ENCODE measurements around the gene KRT77.
"Not testable (repeated sequence)": the region's sequence is repeated elsewhere in the genome, so short reads cannot be mapped to it uniquely, and the experiment has no call there.

The KRT77 gene

DNA sequence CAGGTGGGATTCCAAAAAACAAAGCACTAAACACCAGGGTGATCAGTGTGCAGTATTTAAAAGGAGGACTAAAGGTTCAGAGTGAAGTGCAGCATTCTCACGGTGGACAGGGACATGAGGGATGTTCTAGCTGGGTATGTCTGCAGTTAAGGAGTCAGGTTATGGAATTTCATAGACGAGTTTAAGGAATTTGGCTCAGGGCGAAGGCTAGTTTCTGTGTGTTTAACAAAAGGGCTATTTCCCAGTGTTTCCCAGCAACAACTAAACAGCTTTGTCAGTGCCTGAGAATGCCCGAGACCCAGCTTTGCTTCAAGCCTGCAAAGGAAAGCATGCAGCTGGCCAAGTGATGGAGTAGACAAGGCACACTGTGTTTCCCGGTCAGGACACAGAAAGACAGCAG is 30.1 kb downstream of the KRT77 start:
- TF ChIP-seq, protein P1, sequence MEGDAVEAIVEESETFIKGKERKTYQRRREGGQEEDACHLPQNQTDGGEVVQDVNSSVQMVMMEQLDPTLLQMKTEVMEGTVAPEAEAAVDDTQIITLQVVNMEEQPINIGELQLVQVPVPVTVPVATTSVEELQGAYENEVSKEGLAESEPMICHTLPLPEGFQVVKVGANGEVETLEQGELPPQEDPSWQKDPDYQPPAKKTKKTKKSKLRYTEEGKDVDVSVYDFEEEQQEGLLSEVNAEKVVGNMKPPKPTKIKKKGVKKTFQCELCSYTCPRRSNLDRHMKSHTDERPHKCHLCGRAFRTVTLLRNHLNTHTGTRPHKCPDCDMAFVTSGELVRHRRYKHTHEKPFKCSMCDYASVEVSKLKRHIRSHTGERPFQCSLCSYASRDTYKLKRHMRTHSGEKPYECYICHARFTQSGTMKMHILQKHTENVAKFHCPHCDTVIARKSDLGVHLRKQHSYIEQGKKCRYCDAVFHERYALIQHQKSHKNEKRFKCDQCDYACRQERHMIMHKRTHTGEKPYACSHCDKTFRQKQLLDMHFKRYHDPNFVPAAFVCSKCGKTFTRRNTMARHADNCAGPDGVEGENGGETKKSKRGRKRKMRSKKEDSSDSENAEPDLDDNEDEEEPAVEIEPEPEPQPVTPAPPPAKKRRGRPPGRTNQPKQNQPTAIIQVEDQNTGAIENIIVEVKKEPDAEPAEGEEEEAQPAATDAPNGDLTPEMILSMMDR (IDR thresholded peaks at IDR 0.05; ENCODE audit: borderline replicate concordance, control extremely low read depth, extremely low read depth, insufficient read depth, missing control alignments), result no peak

DNA sequence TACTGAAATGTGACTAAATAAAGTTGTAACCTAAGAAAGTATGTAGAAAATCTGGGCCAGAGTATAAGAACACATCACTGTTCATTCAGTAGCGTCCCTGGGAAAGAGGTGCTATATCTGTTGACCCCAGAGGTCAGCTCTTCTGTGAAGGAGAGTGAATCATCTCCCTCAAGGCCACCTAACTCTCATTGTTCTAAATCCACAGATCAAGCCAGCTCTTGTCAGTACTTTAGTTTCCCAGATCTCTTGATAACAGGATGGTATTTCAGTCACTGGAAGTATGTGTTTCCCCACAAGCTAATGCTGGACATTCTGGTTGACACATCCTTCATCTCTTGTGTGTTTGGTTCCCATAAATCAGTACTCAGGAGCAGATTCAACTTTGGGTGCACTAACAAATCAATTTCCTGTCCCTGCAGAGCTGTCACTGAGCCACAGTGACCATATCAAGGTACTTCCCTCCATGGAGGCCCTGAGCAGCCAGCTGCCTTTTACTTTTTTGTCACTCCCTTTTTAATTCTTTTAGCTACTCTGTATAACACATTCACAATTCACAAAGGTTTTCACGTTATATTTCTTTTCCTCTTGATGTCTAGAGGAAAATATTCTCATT is 30.9 kb downstream of the KRT77 start:
- in situ Hi-C loops (cut with MboI; ENCODE audit: low sequenced_read_pairs, unreplicated experiment), result no loop called here
- DNase-seq (ENCODE audit: low spot score), result no peak
- TF ChIP-seq, protein P1 (IDR thresholded peaks at IDR 0.05; ENCODE audit: borderline replicate concordance, control extremely low read depth, extremely low read depth, insufficient read depth, missing control alignments), result no peak

More for the DNA sequence above, 30.1 kb downstream of the KRT77 start:
- in situ Hi-C loops (cut with MboI; ENCODE audit: low sequenced_read_pairs, unreplicated experiment), result no loop called here
- no peak for DNase-seq (ENCODE audit: low spot score)

DNA sequence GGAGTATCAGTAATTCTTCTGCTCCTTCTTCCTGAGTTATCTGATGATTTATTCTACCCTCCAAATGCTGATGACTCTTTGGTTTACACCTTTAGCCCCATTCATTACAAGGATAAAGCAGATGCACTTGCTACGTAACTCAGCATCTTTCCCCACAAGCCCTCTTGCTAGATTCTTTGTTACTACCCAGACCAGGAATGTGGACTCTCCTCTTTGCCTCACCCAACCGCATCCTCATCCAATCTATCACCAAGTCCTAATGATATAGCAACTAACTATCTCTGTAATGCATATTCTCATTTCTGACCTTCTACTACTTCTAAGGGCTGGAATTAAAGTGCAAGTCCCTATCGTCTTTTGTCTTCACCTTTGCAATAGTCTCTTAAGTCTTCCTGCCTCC is 32.4 kb downstream of the KRT77 start:
- in situ Hi-C loops (cut with MboI; ENCODE audit: low sequenced_read_pairs, unreplicated experiment), result no loop called here
- DNase-seq (ENCODE audit: low spot score), result no peak
- TF ChIP-seq, protein P1 (IDR thresholded peaks at IDR 0.05; ENCODE audit: borderline replicate concordance, control extremely low read depth, extremely low read depth, insufficient read depth, missing control alignments), result no peak

DNA sequence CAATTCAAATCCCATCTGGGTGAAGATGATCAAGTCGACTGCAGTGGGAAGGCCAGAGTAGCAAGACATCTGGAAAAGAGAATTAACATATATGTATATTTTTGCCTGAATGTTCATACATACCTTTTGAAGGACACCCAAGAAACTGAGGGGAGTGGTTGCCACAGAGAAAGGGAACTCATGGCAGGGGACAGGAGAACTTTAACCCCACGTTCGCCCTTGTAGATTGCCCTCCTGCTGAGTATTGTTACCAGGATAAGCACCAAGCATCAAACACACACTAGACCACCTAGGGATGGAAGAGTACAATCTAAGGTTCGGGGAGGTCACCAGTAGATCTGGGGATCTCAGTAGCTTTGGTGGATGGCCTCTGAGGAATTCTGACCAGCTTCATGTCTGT is 32.8 kb downstream of the KRT77 start:
- no peak for DNase-seq (ENCODE audit: low spot score)
- in situ Hi-C loops (cut with MboI; ENCODE audit: low sequenced_read_pairs, unreplicated experiment), result no loop called here
- TF ChIP-seq, protein P1 (IDR thresholded peaks at IDR 0.05; ENCODE audit: borderline replicate concordance, control extremely low read depth, extremely low read depth, insufficient read depth, missing control alignments), result no peak

DNA sequence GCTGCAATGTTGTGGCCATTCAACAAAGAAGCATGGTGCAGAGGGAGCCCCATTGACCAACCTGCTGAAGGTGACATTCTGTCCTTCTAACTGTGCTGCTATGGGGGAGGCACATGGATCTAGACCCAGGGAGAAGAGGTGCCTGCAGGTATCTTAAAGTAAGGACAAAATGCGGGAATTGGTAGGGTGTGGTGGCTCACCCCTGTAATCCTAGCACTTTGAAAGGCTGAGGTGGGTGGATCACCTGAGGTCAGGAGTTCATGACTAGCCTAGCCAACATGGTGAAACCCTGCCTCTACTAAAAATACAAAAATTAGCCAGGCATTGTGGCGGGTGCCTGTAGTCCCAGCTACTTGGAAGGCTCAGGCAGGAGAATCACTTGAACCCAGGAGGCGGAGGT is 33.4 kb downstream of the KRT77 start:
- in situ Hi-C loops (cut with MboI; ENCODE audit: low sequenced_read_pairs, unreplicated experiment); DNase-seq (ENCODE audit: low spot score): not testable (repeated sequence)

DNA sequence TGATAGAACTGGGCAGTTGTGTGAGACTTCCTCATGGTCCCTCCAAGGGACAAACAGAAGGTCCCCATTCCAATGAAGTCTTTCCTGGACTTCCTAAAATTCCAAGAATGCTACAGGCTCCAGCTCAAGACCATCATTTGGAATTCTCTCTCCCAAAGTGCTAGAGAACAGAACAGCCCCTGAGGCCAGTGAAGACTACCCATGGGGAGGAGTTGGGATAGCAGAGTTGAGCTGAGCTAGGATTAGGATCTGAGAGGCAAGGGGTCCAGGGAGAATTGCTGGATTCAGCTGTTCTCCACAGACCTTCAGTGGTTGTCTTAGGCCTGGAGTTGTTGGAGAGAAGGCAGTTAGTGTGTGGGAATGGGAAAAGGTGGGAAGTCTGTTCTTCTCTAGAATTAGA is 33.9 kb downstream of the KRT77 start:
- TF ChIP-seq, protein P1 (IDR thresholded peaks at IDR 0.05; ENCODE audit: borderline replicate concordance, control extremely low read depth, extremely low read depth, insufficient read depth, missing control alignments), result no peak
- in situ Hi-C loops (cut with MboI; ENCODE audit: low sequenced_read_pairs, unreplicated experiment), result no loop called here
- DNase-seq (ENCODE audit: low spot score), result no peak

DNA sequence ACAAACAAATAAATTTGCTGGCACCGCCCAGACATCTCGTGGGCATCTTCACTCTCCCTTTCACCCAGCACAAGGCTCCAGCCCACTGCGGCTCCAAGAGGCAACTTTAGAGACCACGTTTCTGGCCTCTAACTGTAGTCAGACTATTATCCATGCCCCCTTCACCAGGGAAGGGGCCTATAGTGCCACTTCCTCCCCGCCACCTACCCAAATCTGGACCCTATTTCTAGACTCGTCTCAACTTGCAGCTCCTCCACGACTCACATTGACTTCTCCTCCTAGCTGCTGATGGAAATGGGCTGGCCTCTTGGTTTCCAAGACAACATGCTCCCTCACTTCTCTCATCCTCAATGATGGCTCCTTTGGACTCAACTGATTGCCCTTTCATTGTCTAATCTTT is 35.4 kb downstream of the KRT77 start:
- in situ Hi-C loops (cut with MboI; ENCODE audit: low sequenced_read_pairs, unreplicated experiment), result no loop called here
- DNase-seq (ENCODE audit: low spot score), result no peak
- TF ChIP-seq, protein P1 (IDR thresholded peaks at IDR 0.05; ENCODE audit: borderline replicate concordance, control extremely low read depth, extremely low read depth, insufficient read depth, missing control alignments), result no peak

Data from GM13976 (cell line).